Measurements from ENCODE around the gene ACTMAP.
"Not testable (repeated sequence)": the region's sequence is repeated elsewhere in the genome, so short reads cannot be mapped to it uniquely, and the experiment has no call there.

ACTMAP gene

DNA sequence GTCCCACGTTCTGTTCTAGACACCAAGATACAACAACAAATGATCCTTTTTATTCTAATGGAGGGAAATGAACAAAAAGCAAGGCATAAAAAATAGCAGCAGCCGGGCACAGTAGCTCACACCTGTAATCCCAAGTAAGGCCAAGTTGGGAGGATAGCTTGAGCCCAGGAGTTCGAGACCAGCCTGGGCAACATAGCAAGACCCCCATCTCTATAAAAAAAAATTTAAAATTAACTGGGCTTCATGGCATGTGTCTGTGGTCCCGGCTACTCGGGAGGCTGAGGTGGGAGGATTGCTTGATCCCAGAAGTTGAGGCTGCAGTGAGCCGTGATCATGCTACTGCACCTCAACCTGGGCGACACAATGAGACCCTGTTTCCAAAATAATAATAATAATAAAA is 26.1 kb upstream of the ACTMAP start:
- no peak for DNase-seq

DNA sequence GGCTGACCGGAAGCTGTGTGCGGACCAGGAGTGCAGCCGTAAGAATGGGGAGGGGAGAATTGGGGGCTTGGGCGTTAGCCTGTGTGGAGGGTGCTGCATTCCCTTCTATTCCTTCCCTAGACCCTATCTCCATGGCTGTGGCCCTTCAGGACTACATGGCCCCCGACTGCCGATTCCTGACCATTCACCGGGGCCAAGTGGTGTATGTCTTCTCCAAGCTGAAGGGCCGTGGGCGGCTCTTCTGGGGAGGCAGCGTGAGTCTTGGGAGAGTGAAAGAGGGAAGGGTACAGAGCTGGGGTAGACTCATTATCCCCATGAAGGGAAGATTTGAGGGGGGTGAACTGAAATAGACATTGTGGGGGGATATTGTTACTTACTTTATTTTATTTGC is 25.4 kb upstream of the ACTMAP start:
- no peak for DNase-seq

DNA sequence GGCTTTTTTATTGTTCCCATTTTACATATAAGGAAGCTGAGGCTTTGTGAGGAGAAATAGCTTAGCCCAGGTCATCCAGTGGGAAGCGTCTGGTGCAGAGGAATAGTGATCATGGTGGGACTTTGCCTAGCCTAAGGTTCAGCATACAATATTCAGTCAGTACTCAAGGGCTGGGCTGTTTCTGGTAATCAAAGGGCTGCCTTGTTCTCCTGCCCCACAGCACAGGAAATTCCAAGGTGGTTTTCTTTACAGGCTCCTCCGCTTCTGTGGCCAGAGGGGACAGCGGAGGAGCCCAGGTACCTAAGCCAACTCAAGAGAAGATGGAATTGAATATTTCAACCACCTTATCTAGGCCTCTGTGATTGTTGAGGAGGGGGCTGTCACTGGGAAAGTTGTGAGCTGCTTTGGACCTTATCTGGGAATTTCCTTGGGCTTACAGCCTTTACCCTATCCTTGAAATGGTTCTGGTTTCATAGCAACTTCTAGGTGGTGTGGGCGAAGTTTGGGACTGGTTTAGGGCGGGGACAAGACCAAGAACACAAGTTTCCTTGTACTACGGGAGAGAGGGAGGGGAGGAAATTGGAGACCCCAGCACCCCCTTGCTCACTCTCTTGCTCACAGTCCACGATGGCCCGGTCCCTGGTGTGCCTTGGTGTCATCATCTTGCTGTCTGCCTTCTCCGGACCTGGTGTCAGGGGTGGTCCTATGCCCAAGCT is 24.8 kb upstream of the ACTMAP start, which contains the start of gene MIA:
Gene MIA (plus strand): TSS at position 606 of the 716 bp plus-strand sequence. CDS start 22 bp downstream, at position 628.
- no peak for DNase-seq

DNA sequence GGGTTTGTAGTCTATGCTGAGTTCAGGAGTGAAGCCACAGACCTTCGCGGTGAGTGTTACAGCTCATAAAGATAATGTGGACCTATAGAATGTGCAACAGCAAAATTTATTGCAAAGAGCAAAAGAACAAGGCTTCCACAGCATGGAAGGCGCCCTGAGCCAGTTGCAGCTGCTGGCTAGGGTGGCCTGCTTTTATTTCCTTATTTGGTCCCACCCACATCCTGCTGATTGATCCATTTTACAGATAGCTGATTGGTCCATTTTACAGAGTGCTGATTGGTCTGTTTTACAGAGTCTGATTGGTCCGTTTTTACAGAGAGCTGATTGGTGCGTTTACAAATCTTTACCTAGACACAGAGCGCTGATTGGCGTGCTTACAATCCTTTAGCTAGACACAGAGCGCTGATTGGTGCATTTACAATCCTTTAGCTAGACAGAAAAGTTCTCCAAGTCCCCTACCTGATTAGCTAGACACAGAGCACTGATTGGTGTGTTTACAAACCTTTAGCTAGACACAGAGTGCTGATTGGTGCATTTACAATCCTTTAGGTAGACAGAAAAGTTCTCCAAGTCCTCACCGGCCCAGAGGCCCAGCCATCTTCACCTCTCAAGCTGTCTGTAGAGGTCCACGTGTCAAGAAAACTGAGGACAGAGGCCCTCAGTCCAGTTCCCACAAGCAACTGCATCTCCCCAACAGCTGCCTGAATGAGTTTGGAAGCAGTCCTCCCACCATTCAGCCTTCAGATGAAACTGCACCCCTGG is 21.0 kb upstream of the ACTMAP start:
- DNase-seq: not testable (repeated sequence)

DNA sequence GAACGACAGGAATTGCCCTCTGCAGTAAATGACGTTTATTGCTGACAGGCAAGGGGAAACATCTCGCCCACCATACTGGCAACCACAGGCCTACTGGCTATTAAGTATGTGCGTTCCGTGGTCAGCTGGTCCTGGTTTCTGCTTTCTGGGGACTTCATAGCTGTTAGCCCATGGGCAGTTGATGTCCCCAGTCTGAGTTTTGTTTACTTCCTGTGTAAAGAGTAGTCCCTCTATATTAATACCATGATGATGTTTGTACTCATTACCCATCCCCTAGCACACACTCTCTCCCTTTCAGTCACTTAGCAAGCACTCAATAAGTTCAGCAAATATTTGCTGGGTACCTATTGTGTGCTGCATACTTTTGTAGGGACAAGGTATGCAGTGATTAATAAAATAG is 18.6 kb upstream of the ACTMAP start:
- no peak for DNase-seq

DNA sequence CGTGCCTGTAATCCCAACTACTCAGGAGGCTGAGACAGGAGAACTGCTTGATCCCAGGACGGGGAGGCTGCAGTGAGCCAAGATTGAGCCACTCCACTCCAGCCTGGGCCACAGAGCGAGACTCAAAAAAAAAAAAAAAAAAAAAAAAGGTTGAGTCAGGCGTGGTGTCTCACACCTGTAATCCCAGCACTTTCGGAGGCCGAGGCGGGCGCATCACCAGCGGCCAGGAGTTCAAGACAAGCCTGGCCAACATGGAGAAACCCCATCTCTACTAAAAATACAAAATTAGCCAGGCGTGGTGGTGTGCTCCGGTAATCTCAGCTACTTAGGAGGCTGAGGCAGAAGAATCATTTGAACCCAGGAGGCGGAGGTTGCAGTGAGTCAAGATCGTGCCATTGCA is 16.1 kb upstream of the ACTMAP start:
- DNase-seq: not testable (repeated sequence)

DNA sequence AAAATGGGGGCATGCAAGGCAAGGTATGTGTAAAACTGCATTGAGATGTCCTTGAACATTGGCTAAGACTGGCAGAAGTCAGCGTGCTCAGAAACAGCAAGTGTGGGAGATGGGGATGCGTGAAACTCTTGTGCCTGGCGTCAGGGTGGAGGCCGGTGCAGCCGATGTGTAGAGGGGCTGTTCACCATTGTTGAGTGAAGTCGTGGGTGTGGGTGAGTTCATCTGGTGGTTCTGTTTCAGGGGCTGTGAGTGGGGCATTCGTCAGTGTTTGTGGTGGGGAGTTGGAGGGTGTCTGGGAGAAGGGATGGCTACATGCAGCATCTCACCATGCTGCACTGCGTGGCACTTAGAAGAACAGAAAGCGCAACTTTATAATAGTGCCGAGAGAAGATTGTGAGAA is 13.7 kb upstream of the ACTMAP start:
- DNase-seq: no peak

DNA sequence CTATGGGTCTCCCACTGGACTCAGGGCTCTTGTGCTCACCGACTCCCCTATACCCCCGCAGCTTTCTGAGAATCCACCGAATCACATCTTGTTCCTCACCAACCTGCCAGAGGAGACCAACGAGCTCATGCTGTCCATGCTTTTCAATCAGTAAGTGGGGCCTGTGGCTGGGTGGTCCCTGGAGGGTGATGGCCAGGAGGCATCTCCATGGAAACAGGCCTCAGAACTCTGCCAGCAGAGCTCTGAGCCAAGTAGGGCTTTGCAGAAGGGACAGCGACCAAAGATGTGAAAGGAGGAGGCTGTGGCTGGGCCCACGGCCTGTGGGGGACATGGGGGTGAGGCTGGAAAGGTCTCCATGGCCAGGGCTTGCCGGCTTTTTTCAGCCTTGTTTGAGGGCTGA is 13.2 kb upstream of the ACTMAP start:
- no peak for DNase-seq

DNA sequence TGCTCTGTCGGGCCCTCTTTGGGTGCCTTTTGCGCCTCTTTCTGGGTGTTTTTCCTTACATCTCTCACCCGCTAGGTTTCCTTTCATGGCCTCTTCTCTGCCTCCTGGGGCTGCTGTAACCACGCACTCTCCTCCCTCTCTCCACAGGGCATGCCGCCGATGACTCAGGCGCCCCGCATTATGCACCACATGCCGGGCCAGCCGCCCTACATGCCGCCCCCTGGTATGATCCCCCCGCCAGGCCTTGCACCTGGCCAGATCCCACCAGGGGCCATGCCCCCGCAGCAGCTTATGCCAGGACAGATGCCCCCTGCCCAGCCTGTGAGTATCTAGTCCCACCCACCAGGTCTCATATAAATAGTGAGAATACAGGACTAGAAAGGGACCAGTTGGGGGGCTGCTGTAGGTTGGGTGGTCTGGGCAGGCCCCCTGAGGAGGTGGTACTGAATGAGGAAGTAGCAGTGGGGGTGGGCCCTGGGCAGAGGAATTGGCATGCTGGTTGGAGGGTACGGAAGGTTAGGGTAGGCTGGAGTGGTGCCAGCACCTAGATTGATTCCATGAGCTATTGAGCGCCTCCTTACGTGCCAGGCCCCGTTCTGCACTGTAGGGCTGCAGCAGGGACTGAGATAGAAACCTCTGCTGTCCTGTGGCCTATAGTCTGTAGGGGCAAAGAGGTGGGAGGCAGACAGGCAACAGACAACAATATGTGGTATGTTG is 12.6 kb upstream of the ACTMAP start:
- peak in 2 of 56 donors; percentile 6 to 14 for DNase-seq

DNA sequence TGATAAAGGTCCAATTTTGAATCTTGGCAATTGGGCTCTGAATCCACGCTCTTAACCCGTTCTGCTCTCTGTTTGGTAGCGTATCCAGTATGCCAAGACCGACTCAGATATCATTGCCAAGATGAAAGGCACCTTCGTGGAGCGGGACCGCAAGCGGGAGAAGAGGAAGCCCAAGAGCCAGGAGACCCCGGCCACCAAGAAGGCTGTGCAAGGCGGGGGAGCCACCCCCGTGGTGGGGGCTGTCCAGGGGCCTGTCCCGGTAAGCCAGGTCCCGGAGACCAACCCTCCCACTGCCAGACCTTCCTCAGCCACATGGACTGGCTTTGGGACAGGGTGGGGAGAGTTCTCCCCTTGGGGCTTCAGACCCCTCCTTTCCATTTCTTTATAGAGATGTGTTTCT is 9.1 kb upstream of the ACTMAP start:
- no peak for DNase-seq

DNA sequence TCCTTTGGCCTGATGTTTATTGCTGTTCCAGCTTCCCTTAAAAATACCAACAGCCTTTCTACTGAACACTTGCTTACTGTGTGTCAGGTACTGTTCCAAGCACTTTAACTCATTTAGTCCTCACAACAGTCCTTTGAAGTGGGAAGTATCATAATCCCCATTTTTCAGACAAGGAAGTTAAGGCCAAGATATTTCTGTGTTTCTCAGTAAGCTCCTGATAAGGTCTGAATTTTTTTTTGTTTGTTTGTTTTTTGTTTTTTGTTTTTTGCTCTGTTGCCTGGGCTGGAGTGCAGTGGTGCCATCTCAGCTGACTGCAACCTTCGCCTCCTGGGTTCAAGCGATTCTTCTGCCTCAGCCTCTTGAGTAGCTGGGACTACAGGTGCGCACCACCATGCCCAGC is 8.2 kb upstream of the ACTMAP start:
- no peak for DNase-seq

DNA sequence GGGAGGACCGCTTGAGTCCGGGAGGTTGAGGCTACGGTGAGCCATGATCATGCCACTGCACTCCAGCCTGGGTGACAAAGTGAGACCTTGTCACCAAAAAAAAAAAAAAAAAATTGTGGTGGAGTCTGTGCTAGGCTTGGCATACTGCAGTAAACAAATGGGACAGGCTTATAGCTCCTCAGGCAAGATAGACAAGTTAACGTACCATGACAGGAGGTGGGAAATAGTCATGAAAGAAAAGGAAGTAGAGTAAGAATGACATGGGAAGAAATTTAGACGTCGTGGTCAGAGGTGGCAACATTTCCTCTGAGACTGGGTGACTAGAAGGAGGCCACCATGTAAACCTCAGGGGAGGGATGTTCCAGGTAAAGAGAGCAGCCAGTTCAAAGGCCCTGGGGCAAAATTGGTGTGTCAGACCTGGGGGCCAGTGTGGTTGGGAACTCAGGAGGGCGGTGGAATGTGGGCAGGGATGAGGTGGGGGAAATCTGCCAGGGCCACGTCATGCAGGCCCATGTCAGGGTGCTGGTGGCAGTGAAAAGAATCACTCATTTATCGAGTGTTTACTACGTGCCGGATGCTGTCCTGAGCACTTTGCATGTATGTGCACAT is 6.3 kb upstream of the ACTMAP start:
- DNase-seq: no peak

DNA sequence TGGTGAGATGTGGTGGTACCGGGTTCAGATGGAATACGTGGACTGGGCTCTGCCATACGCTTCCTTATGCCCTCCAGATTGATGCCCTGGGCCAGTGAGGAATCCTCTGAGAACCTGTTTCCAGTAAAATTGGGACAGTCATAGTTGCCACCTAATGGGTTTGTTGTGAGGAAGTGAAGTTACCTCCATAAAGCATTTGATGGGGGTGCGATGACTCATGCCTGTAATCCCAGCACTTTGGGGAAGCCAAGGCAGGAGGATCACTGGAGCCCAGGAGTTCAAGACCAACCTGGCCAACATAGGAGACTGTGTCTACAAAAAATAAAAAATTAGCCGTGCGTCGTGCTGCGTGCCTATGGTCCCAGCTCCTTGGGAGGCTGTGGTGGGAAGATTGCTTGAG is 5.5 kb upstream of the ACTMAP start:
- DNase-seq: no peak

DNA sequence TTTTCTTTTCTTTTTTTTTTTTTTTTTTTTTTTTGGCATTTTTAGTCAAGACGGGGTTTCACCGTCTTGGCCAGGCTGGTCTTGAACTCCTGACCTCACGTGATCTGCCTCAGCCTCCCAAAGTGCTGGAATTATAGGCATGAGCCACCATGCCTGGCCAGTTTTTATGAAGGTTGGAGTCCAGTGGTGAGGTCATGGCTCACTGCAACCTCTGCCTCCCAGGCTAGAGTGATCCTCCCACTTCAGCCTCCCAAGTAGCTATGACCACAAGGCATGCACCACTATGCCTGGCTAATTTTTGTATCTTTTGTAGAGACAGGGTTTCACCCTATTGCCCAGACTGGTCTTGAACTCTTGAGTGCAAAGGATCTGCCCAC is 5.0 kb upstream of the ACTMAP start:
- DNase-seq: no peak

DNA sequence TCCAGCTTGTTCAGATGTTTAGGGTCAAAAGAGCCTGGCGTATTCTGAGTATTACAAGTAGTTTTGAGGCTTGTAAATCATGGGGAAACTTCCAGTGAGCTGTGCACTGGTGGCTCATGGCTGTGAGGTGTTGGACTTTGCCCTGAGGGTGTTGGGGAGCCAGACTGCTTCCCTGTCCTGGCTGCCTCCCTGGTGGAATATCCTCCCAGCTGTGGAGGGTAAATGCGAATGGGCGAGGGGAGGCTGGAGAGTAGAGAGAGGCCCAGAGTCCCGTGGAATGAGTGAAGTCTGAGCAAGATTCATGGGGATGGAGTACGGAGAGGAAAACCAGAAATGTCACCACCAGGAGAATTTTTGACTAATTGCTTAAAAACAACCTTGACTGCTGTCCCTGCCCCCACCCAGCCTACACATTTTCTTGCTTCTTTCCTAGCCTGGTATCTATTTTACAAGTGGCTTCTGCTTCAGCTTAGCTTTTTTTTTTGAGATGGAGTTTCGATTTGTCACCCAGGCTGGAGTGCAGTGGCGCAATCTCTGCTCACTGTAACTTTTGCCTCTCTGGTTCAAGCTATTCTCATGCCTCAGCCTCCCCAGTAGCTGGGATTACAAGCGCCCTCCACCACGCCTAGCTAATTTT is 4.5 kb upstream of the ACTMAP start:
- DNase-seq: peak in 17 of 56 donors; percentile 2 to 65 (median 13)

DNA sequence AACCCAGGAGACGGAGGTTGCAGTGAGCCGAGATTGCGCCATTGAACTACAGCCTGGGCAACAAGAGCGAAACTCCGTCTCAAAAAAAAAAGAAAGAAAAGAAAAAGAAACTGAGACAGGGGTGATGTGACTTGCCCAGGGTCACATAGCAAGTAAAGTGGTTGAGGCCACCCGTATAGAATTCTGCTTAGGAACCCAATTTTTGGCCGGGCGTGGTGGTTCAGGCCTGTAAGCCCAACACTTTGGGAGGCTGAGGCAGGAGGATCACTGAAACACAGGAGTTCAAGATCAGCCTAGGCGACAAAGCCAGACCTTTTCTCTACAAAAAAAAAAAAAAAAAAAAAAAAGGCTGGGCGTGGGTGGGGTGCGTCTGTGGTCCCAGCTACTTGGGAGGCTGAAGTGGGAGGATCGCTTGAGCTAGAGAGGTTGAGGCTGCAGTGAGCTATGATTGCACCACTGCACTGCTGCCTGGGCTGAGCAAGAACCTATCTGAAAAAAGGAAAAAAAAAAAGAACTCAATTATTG is 2.0 kb upstream of the ACTMAP start:
- DNase-seq: no peak

DNA sequence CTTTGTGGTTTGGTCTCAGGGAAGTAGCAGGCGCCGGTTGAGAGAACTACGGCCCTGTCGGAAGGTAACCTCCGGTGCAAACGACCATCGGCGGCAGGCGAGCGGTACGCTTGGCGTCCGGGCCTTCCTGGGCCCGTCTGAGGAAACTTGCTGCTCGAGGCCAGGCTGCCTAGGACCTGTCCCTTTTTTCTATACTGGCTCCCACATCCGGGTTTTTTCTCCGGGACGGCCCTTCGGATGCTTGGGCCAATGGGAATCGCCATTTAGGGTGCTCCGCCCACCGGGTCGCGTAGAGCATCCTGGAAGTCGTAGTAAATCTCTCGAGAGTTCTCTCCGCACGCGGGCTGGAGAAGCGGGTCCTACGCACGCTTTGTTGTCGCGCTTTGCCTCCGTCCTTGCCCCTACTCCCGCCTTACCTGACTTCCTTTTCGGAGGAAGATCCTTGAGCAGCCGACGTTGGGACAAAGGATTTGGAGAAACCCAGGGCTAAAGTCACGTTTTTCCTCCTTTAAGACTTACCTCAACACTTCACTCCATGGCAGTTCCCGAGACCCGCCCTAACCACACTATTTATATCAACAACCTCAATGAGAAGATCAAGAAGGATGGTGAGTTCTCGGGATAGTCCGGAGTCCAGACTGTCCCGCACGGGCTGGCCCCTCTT is 729 bp upstream of the ACTMAP start, which contains the start of gene SNRPA:
Gene SNRPA (plus strand): TSS at position 330 of the 664 bp plus-strand sequence. CDS start 206 bp downstream, at position 536.
- DNase-seq: peak; percentile 80 to 100 (median 99)

DNA sequence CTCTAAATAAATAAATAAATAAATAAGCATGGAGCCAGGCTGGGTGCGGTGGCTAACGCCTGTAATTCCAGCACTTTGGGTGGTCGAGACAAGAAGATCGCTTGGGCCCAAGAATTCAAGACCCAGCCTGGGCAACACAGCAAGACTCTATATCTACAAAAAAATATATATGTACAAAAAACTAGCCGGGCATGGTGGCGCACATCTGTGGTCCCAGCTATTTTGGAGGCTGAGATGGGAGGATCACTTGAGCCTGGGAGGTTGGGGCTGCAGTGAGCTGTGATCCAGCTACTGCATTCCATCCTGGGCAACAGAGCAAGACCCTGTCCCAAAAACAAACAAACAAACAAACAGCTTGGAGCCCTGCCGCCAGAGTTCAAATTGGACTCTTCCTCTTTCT is 2.7 kb downstream of the ACTMAP start:
- DNase-seq: no peak

DNA sequence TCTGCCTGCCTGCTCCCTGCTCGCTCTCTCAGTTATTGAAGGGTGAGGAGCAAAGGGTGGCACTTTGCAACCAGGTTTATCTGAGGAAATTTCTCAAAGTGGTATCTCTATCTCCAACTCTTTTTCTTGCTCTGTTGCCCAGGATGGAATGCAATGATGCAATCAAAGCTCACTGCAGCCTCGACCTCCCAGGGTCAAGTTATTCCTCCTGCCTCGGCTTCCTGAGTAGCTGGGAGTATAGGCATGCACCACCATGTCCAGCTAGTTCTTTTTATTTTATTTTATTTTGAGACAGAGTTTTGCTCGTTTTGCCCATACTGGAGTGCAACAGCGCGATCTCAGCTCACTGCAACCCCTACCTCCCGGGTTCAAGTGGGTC is 4.9 kb downstream of the ACTMAP start:
- DNase-seq: no peak

Data from nucleus accumbens (tissue), 56 donors.